Spleen (tissue), 11 donors: ENCODE measurements around the gene ULK2. TPM values are rescaled to one million over a fixed set of nuclear protein-coding genes. Genes with fewer than 3 reads are reported as not detected.
"Not testable (repeated sequence)": the region's sequence is repeated elsewhere in the genome, so short reads cannot be mapped to it uniquely, and the experiment has no call there.

Experiments
- DNase-seq: peaks from one replicate; pipeline ENCODE4 v3.0.0-alpha.2; 2020
- H3K27ac ChIP-seq, 8 donors: fragments of 200-600 bp; sonication (generic) in 7 of 8; 1 replicate in 4 of 8; 2 replicates in 4 of 8; pipeline versions ENCODE4 v1.5.0 to v1.8.0; 2016 to 2021; ENCODE audit warnings: inconsistent platforms in 4 of 8, mild to moderate bottlenecking in 4 of 8, moderate library complexity in 1 of 8
- H3K27me3 ChIP-seq, 7 donors: fragments of 200-600 bp; sonication (generic) in 6 of 7; replicated peaks in 1 of 7; 1 replicate in 4 of 7; 2 replicates in 3 of 7; pipeline versions ENCODE4 v1.5.0 to v1.8.0; 2016 to 2021; ENCODE audit warnings: inconsistent platforms in 3 of 7, mild to moderate bottlenecking in 1 of 7
- H3K36me3 ChIP-seq, 6 donors: fragments of 200-600 bp; sonication (generic) in 5 of 6; 1 replicate in 4 of 6; 2 replicates in 2 of 6; pipeline versions ENCODE4 v1.5.0 to v1.8.0; 2016 to 2021; ENCODE audit warnings: inconsistent platforms in 2 of 6
- H3K4me1 ChIP-seq, 6 donors: fragments of 200-600 bp; sonication (generic) in 5 of 6; 1 replicate in 3 of 6; 2 replicates in 3 of 6; pipeline versions ENCODE4 v1.5.0 to v1.8.0; 2016 to 2021; ENCODE audit warnings: inconsistent platforms in 3 of 6
- H3K4me3 ChIP-seq, 8 donors: fragments of 200-600 bp; sonication (generic) in 7 of 8; 1 replicate in 4 of 8; 2 replicates in 4 of 8; pipeline versions ENCODE4 v1.5.0 to v1.8.0; 2016 to 2021; ENCODE audit warnings: inconsistent platforms in 4 of 8, mild to moderate bottlenecking in 4 of 8, moderate library complexity in 2 of 8
- H3K9me3 ChIP-seq, 8 donors: fragments of 200-600 bp; sonication (generic) in 7 of 8; 1 replicate in 4 of 8; 2 replicates in 4 of 8; pipeline versions ENCODE4 v1.5.0 to v1.8.0; 2016 to 2021; ENCODE audit warnings: inconsistent platforms in 4 of 8
- POLR2A ChIP-seq, 3 donors: fragments of 450-650 bp; IDR thresholded peaks; one replicate each; pipeline ENCODE4 v1.5.1; 2017; ENCODE audit warnings: antibody characterized with exemption in 3 of 3, mild to moderate bottlenecking in 1 of 3
- POLR2AphosphoS5 ChIP-seq, 3 donors: sonication (generic); formaldehyde crosslinking; IDR thresholded peaks; one replicate each; pipeline ENCODE4 v1.5.1; 2017; ENCODE audit warnings: antibody characterized with exemption in 3 of 3
- WGBS, 5 donors: extraction: QIAGEN DNeasy Blood & Tissue Kit in 3 of 5; methylation state at CpG; one replicate each; pipeline versions ENCODE4 v1.1.5 to v1.1.7; 2013 to 2018; 5-methylcytosine and 5-hydroxymethylcytosine counted together
- intact Hi-C: fragments of 100-400 bp; cut with DNase I; formaldehyde crosslinking; loops from one replicate; pipeline ENCODE4 v1.15.0; 2023; ENCODE audit warnings: low total_unique reads
- polyA plus RNA-seq, 3 donors: library from polyadenylated mRNA; stranded (reverse); fragments of 200-250 nt; gene quantifications; one replicate each; pipeline ENCODE4 v1.2.1, GENCODE V29; 2013
- total RNA-seq, 7 donors: library from RNA; depleted of rRNA in 3 of 7; stranded (reverse); fragments of >200 nt in 3 of 7; fragmentation: NEBNext Ultra II Directional in 4 of 7; extraction: Animal tissue kit (Norgen Biotek cat#: 25700) in 4 of 7; gene quantifications; one replicate each; pipeline versions ENCODE4 v1.1.0 to v1.2.1, GENCODE V29; 2016 to 2021
- TF ChIP-seq, protein P1 (sequence below), 11 experiments: fragments of 200-600 bp in 7 of 11; fragments of 450-650 bp in 4 of 11; sonication (generic) in 4 of 11; IDR thresholded peaks in 8 of 11; conservative IDR thresholded peaks in 3 of 11; 1 replicate in 7 of 11; 2 replicates in 4 of 11; pipeline versions ENCODE4 v1.4.0 to v1.8.0; 2016 to 2021; ENCODE audit warnings: antibody characterized with exemption in 11 of 11, inconsistent platforms in 4 of 11, mild to moderate bottlenecking in 1 of 11
- donor health status: healthy with polysubstance abuse.
- donor health status: DM: no; HTN: no; CAD: no; lungs with moderate emphysema.
- donor health status: DM: no; HTN: no; CAD: no.
- donor health status: Bipolar disorder and iron deficiency.
- donor health status: healthy.
- donor health status: DM: no; HTN: no; CAD: no.
- donor health status: DM: yes; HTN: yes; CAD: no.

ULK2 gene
- total and polyA plus RNA-seq, 10 donors: 2.7 to 20.9 (median 14.0) TPM

DNA sequence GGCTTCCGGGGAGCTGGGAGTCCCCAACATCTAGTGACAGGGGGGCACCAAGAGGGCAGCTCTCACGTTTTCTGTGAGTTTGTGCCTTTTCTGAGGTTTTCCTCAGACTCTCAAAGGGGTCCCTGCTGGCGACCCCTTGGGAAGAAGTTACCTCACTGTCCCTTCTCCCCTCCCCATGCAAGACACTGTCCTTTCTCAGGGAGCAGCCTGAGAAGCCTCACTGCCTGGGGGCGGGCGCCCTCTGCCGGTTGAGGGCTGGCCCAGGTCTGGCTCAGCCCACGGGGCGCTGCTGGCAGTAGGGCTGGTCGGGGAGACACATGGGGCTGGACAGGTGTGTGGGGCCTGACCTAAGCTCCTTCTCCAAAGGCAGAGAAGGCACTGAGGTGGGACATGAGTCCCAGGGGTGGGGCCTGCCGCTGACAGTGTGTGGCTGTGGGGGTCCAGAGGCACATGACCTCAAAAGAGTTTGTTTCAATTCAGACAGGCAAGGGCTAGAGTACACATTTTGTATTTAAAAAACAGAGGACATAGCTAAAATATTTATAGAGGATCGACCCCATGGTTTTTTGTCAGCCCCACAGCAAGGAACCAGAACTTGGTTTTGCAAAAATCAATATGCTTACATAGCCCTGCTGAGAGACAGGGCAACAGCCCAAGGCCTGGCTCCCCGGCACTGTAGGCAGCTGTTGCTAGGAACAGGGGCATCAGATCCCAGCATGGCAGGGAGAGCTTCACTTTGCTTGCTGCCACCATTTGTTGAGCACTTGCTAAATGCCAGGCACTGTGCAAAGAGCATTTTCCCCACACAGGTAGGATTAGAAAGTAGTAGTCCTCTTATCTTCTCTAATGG lies 101.1 kb downstream of the ULK2 start:
- WGBS, 5 donors: 20 to 25% (median 22%) methylated on average over 11 to 12 of the region's 12 CpGs
- peaks cover 0 to 22% (median 9%) of the 10 kb centered on the region in 6 donors for H3K4me1 ChIP-seq
- DNase-seq: peak; percentile 94
- H3K9me3 ChIP-seq: no peaks in the 10 kb centered on the region
- no peak overlapping the region for H3K4me3 ChIP-seq
- no peaks in the 10 kb centered on the region for H3K27me3 ChIP-seq
- intact Hi-C loops: loop anchor here (2.0 to 10.0 kb wide), 2 partner anchors 122 to 252 kb away; partner anchors contain the start of gene ALDH3A2
- peaks cover 0 to 12% (median 0%) of the 10 kb centered on the region in 6 donors for H3K36me3 ChIP-seq
- no peak for TF ChIP-seq POLR2A (IDR thresholded peaks at IDR 0.05)
- peak; percentile 12 to 57 (median 50) for TF ChIP-seq POLR2AphosphoS5 (IDR thresholded peaks at IDR 0.05)
- TF ChIP-seq, protein P1, sequence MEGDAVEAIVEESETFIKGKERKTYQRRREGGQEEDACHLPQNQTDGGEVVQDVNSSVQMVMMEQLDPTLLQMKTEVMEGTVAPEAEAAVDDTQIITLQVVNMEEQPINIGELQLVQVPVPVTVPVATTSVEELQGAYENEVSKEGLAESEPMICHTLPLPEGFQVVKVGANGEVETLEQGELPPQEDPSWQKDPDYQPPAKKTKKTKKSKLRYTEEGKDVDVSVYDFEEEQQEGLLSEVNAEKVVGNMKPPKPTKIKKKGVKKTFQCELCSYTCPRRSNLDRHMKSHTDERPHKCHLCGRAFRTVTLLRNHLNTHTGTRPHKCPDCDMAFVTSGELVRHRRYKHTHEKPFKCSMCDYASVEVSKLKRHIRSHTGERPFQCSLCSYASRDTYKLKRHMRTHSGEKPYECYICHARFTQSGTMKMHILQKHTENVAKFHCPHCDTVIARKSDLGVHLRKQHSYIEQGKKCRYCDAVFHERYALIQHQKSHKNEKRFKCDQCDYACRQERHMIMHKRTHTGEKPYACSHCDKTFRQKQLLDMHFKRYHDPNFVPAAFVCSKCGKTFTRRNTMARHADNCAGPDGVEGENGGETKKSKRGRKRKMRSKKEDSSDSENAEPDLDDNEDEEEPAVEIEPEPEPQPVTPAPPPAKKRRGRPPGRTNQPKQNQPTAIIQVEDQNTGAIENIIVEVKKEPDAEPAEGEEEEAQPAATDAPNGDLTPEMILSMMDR (IDR thresholded peaks at IDR 0.05 in 8 of 11, conservative IDR thresholded peaks at IDR 0.05 in 3 of 11): peak; percentile 84 to 96 (median 90)
- H3K27ac ChIP-seq: no peak overlapping the region

DNA sequence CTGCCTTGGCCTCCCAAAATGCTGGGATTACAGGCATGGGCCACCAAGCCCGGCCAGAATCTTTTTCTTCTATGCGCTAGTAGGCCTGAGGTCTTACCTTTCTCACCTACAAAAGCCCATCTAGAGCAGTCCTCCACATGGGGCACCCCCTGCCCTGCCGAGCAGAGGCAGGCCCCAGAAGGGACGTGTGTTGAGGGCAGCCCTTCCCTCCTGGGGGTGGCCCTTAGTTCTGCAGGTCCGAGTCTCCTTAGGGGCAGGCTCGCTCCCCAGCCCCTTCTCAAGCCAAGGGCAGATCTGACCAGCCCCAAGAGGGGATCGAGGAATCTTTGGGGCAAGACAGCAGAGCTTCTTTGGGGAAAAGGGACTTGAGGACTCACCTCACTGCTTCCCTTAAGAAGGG lies 101.7 kb downstream of the ULK2 start:
- intact Hi-C loops: loop anchor here (2.0 to 10.0 kb wide), 2 partner anchors 121 to 251 kb away; partner anchors contain the start of gene ALDH3A2
- H3K4me3 ChIP-seq: no peak overlapping the region
- 70 to 83% (median 73%) methylated on average over 7 of the region's 7 CpGs for WGBS, 5 donors
- H3K9me3 ChIP-seq: no peaks in the 10 kb centered on the region
- no peak overlapping the region for H3K27ac ChIP-seq
- DNase-seq: no peak
- peaks cover 0 to 12% (median 0%) of the 10 kb centered on the region in 6 donors for H3K36me3 ChIP-seq
- H3K27me3 ChIP-seq: no peaks in the 10 kb centered on the region
- TF ChIP-seq, protein P1 (IDR thresholded peaks at IDR 0.05 in 8 of 11, conservative IDR thresholded peaks at IDR 0.05 in 3 of 11): no peak
- TF ChIP-seq POLR2AphosphoS5 (IDR thresholded peaks at IDR 0.05) (no peak), POLR2A (IDR thresholded peaks at IDR 0.05) (no peak)
- H3K4me1 ChIP-seq: peaks cover 0 to 19% (median 9%) of the 10 kb centered on the region in 6 donors

DNA sequence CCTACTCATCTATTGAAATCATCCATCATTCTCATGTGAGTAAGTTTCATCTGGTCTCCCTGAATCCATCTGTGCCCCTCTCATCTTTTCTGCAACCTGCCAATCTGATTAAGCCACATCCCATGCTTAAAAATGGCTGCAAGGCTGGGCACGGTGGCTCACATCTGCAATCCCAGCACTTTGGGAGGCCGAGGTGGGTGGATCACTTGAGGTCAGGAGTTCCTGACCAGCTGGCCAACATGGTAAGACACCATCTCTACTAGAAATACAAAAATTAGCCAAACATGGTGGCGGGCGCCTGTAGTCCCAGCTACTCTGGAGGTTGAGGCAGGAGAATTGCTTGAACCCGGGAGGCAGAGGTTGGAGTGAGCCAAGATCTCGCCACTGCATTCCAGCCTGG lies 103.7 kb downstream of the ULK2 start:
- not testable (repeated sequence) for H3K4me3 ChIP-seq, DNase-seq, H3K9me3 ChIP-seq, H3K27ac ChIP-seq, H3K36me3 ChIP-seq, H3K27me3 ChIP-seq
- intact Hi-C loops: loop anchor here (10.0 kb wide), 1 partner anchor 119 kb away; the partner anchor contains the start of gene ALDH3A2
- WGBS, 5 donors: 88 to 96% (median 94%) methylated on average over 6 of the region's 6 CpGs
- peaks cover 0 to 15% (median 9%) of the 10 kb centered on the region in 6 donors for H3K4me1 ChIP-seq

DNA sequence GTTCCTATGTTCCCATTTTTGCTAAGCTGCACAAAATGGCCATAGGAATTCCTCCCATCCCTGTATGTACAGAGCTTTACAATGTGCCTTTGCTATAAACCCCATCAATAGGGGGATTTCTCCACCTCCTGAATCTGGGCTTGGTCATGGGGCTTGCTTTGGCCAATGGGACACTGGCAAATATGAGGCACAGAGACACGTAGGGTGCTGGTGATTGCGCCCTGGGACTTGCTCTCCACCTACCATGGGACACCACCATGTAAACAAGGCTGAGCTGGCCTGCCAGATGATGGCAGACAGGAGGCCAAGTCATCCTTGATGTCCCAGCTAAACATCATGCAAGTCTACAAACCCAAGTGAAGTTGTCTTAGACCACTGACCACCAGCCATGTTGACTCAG lies 104.3 kb downstream of the ULK2 start:
- Histone ChIP-seq H3K4me3 (no peak overlapping the region), H3K9me3 (no peaks in the 10 kb centered on the region), H3K36me3 (no peaks in the 10 kb centered on the region), H3K4me1 (peaks cover 0 to 15% (median 9%) of the 10 kb centered on the region in 6 donors), H3K27ac (no peak overlapping the region), H3K27me3 (no peaks in the 10 kb centered on the region)
- WGBS, 5 donors: 83 to 100% (median 95%) methylated on average over 2 of the region's 2 CpGs
- TF ChIP-seq POLR2AphosphoS5 (IDR thresholded peaks at IDR 0.05): no peak
- TF ChIP-seq, protein P1 (IDR thresholded peaks at IDR 0.05 in 8 of 11, conservative IDR thresholded peaks at IDR 0.05 in 3 of 11): no peak
- no peak for TF ChIP-seq POLR2A (IDR thresholded peaks at IDR 0.05)
- intact Hi-C loops: loop anchor here (10.0 kb wide), 1 partner anchor 119 kb away; the partner anchor contains the start of gene ALDH3A2
- DNase-seq: peak; percentile 34
